NT2/D1 (cell line): ENCODE results near the gene MEIOB.

Experiments used
- DNase-seq: peaks from one replicate; pipeline ENCODE4 v3.0.0-alpha.2; 2011; ENCODE audit warnings: low read depth, low spot score
- H3K27me3 ChIP-seq: 2 replicates; pipeline ENCODE4 v1.6.0; 2011; ENCODE audit warnings: mild to moderate bottlenecking; ENCODE audit not compliant: insufficient read length, insufficient read depth
- H3K36me3 ChIP-seq: 2 replicates; pipeline ENCODE4 v1.6.1; 2011; ENCODE audit warnings: mild to moderate bottlenecking, low read length, mixed read lengths; ENCODE audit not compliant: insufficient read depth, insufficient read length
- H3K4me1 ChIP-seq: 2 replicates; pipeline ENCODE4 v1.5.1; 2011; ENCODE audit not compliant: insufficient read depth, insufficient read length
- H3K4me3 ChIP-seq: 2 replicates; pipeline ENCODE4 v1.5.1; 2011; ENCODE audit warnings: low read depth; ENCODE audit not compliant: insufficient read length
- H3K9ac ChIP-seq: 2 replicates; pipeline ENCODE4 v1.6.0; 2011; ENCODE audit warnings: low read depth; ENCODE audit not compliant: insufficient read length
- H3K9me3 ChIP-seq: 2 replicates; pipeline ENCODE4 v1.5.1; 2011; ENCODE audit warnings: mild to moderate bottlenecking, low read length; ENCODE audit not compliant: insufficient read depth
- SUZ12 ChIP-seq: IDR thresholded peaks from 2 replicates; pipeline ENCODE4 v1.6.1; 2011; ENCODE audit not compliant: insufficient read length, insufficient read depth; ENCODE audit errors: extremely low read depth
- YY1 ChIP-seq: IDR thresholded peaks from 2 replicates; pipeline ENCODE4 v1.6.1; 2011; ENCODE audit not compliant: insufficient read length, insufficient read depth
- ZNF274 ChIP-seq: IDR thresholded peaks from 2 replicates; pipeline ENCODE4 v1.6.1; 2011; ENCODE audit warnings: mild to moderate bottlenecking, low read depth, low read length

MEIOB gene

DNA sequence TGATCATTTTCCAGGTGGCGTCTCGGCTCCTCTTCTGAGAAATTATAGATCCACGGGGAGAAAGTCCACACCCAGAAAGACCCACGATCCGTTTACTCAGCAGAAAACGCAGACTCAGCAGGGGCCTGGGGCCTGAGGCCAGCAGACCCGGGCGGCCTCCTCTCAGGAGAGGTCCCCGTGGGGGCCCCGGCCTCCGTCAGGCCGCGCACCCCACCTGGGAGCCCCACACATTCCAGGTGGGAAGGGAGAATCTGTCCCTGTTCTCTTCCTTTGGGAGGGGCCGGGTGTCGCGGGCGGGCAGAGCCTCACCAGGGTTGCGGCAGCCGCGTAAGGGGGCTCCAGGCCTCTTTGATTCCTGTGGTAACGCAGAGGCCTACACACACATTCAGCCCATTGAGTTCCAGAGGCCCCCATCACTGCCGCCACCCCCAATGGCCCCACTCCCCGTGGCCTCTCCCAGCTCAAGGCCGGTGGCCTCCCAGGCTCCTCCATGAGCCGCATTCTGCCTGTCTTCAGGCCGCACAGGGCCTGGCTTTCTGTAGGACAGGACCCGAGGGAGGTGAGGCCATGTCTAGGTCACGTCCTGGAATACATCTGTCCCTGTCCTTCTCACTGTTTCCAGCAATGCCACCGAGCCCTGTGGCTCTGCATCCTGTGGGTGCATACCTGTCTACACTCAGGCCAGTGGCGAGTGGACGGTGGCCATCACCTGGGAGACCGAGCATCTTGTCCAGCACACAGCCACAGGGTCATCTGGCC is 76.9 kb downstream of the MEIOB start:
- no peak for DNase-seq
- H3K9me3 ChIP-seq = peaks cover 33% of the 10 kb centered on the region
- TF ChIP-seq ZNF274 = no peak
- TF ChIP-seq SUZ12 = no peak

DNA sequence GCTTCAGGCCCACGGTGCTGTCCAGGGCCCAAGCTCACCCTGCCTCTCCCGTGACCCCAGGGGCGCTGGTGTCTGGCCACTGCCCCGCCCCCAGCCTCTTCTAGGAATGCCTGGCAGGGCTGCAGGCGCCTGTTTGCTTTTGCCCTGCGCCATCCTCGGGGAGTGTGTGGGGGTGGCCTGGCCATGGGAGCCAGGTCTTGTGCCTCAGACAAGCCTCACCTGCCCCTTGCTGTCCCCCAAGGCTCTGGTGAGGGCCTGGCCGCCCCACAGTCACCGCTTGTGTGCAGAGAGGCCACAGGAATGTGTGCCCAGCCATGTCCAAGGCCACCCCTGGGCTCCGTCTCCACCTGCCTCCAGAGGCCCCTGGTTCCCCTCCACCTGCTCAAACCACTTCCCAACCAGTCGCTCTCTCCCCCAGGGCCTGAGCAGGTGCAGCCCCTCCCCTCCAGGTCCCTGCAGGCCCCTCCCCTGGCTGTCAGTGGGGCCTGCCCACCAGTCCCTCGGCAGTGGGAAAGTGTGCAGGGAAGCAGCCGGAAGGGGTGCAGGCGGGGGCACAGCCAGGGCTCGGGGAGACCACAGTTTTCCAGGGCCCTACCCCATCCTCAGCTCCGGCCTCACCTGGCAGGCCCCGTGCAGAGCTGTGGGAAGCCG is 77.6 kb downstream of the MEIOB start:
- Histone ChIP-seq H3K9ac (peak overlapping the region; percentile 10), H3K27me3 (no peaks in the 10 kb centered on the region), H3K4me1 (peaks cover 2% of the 10 kb centered on the region), H3K9me3 (peaks cover 26% of the 10 kb centered on the region), H3K36me3 (peaks cover 33% of the 10 kb centered on the region), H3K4me3 (no peak overlapping the region)
- DNase-seq = no peak
- no peak for TF ChIP-seq ZNF274
- no peak for TF ChIP-seq YY1
- no peak for TF ChIP-seq SUZ12

More for the DNA sequence above, 76.9 kb downstream of the MEIOB start:
- Histone ChIP-seq H3K9ac (no peak overlapping the region), H3K4me3 (no peak overlapping the region), H3K4me1 (peaks cover 2% of the 10 kb centered on the region), H3K27me3 (no peaks in the 10 kb centered on the region), H3K36me3 (peaks cover 26% of the 10 kb centered on the region)

DNA sequence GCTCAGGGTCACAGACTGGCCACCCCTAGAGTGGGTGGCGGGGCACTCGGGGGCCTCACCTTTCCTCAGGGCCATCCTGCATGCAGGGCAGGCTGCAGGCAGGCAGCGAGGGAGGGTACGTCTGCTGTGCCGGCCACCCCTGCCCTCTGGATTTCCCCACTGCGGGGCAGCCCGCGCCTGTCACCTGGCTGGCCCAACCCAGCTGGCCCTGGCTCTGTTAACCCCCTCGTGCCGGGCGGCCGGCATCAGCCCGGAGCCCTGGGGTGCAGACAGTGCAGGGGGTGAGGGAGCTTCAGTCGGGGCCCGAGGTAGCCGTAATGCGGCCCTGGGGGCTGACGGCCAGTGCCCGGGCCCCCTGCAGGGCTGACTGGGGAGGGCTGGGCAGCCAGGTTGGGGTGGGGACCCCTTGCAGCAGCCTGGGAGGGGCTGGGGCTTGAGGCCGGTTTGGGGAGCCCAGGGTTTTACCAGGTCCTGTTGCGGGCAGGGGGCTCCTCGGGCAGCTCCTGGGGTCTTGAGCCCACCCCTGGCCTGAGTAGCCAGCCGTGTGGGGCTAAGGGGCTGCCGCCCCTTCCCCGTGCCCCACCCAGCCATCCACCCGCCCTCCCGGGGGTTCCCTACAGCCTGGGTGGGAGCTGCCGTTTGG is 78.3 kb downstream of the MEIOB start, which contains the start of gene IGFALS:
Gene IGFALS, minus strand, starts transcription at position 128 of the 643 bp plus-strand sequence. Its CDS starts 53 bp downstream, at position 75.
- Histone ChIP-seq H3K36me3 (peaks cover 39% of the 10 kb centered on the region), H3K4me3 (no peak within 1 kb of the TSS)
- no peak for DNase-seq

DNA sequence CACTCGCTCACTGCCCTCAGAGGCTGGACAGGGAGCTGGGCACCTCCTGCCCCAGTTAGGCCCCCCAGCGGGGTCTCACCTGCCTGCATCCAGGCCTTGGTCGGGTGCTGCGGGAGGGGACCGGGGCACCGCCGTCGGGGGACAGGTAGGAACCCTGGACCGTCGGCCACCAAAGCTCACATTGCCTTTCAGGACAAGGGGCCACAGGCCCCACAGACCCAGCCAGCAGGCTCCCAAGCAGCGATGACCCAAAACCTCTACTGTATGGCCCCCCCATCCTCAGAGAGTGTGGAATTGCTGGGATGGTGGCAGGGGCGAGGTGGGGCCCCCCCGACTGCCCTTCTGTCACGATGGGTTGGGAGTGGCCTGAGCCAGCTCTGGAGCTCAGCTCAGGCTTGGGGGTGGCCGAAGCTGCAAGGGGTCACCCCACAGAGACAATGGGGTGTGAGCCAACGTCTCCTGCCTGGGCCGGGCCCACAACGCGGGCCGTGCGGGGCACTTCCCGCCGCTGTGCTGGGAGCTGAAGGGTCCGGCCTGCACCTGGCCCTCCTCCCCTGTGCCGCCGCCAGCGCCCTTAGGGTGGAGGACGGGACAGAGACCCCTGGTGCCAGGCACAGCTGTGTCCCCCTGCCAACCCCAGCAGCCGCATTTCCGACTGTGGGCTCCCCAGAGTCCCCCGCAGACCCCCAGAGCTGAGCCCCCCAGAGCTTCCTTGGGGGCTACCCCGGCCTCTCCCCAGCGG is 79.0 kb downstream of the MEIOB start:
- no peak for TF ChIP-seq ZNF274
- no peak for TF ChIP-seq SUZ12
- TF ChIP-seq YY1 = no peak
- no peak overlapping the region for H3K4me3 ChIP-seq
- peaks cover 2% of the 10 kb centered on the region for H3K4me1 ChIP-seq
- DNase-seq = no peak
- H3K27me3 ChIP-seq = no peaks in the 10 kb centered on the region
- no peak overlapping the region for H3K9ac ChIP-seq
- H3K36me3 ChIP-seq = peaks cover 46% of the 10 kb centered on the region
- peaks cover 13% of the 10 kb centered on the region for H3K9me3 ChIP-seq

More for the DNA sequence above, 78.3 kb downstream of the MEIOB start, which contains the start of gene IGFALS:
- peak within 1 kb of the TSS; percentile 10 for H3K9ac ChIP-seq
- no peaks in the 10 kb centered on the region for H3K27me3 ChIP-seq
- peaks cover 2% of the 10 kb centered on the region for H3K4me1 ChIP-seq
- H3K9me3 ChIP-seq = peaks cover 19% of the 10 kb centered on the region
- TF ChIP-seq ZNF274 (no peak), SUZ12 (no peak), YY1 (no peak)

DNA sequence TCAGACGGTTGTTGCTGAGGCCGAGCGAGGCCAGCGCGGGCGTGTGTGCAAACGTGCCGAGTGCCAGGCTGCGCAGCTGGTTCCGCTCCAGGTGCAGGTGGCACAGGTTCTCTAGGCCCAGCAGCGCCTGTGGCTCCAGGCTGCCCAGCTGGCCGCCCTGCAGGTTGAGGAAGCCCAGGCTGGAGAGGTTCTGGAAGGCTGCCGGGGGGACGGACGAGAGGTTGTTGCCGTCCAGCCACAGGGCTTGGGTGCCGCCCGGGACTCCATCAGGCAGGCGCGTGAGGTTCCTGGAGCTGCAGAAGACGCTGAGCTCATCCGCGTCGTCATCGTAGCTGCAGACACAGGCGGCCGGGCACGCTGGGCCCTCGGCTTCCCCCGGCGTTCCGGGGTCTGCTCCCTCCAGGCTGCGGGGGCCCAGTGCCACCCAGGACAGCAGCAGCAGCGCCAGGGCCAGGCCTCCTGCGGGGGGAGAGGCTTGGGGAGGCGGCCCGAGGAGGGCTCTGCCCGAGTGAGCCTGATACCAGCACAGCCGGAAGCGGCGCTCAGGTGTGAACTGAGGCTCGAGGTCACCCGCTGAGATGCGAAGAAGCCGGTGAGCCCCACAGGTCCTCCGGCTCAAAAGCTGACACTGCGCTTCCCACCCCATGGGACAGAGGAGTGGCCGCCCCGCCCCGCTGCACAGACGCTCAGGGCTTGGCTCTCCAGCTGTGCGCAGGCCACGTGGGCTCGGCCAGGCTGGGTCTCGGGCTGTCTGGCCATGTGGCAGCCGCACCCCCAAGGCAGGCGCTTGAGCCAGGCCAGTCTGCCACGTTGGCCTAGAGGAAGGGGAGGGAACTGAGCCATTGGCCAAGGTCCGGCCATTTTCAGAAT is 79.8 kb downstream of the MEIOB start:
- TF ChIP-seq YY1 (no peak), ZNF274 (no peak), SUZ12 (no peak)
- peaks cover 2% of the 10 kb centered on the region for H3K4me1 ChIP-seq
- H3K36me3 ChIP-seq = peaks cover 55% of the 10 kb centered on the region

GRCh38 chr16:1791256-1791942 is 80.6 kb downstream of the MEIOB start:
- Histone ChIP-seq H3K9ac (no peak overlapping the region), H3K9me3 (no peaks in the 10 kb centered on the region; the same call in 1 of the 2 replicates), H3K27me3 (no peaks in the 10 kb centered on the region), H3K4me1 (peaks cover 2% of the 10 kb centered on the region), H3K4me3 (no peak overlapping the region), H3K36me3 (peaks cover 62% of the 10 kb centered on the region)
- no peak for TF ChIP-seq YY1
- no peak for TF ChIP-seq ZNF274
- no peak for TF ChIP-seq SUZ12
- DNase-seq = no peak

More for the DNA sequence above, 79.8 kb downstream of the MEIOB start:
- Histone ChIP-seq H3K9ac (no peak overlapping the region), H3K27me3 (no peaks in the 10 kb centered on the region), H3K4me3 (no peak overlapping the region), H3K9me3 (peaks cover 4% of the 10 kb centered on the region)
- no peak for DNase-seq
